LNCaP clone FGC (cell line): Measurements from ENCODE around the gene KLHL20.
"Not testable (repeated sequence)": the region's sequence is repeated elsewhere in the genome, so short reads cannot be mapped to it uniquely, and the experiment has no call there.

Experiments
- DNase-seq: peaks from one replicate; pipeline ENCODE4 v3.0.0-alpha.2; 2011; ENCODE audit warnings: low read depth
- H3K4me3 ChIP-seq: 2 replicates; pipeline ENCODE4 v1.5.1; 2011; ENCODE audit warnings: mild to moderate bottlenecking, low read depth, low read length, control low read depth
- TF ChIP-seq, protein P1 (sequence below): IDR thresholded peaks from 2 replicates; pipeline ENCODE4 v1.5.1; 2012; ENCODE audit warnings: mild to moderate bottlenecking; ENCODE audit not compliant: control insufficient read depth, insufficient read depth; ENCODE audit errors: extremely low read depth

Gene KLHL20, protein sequence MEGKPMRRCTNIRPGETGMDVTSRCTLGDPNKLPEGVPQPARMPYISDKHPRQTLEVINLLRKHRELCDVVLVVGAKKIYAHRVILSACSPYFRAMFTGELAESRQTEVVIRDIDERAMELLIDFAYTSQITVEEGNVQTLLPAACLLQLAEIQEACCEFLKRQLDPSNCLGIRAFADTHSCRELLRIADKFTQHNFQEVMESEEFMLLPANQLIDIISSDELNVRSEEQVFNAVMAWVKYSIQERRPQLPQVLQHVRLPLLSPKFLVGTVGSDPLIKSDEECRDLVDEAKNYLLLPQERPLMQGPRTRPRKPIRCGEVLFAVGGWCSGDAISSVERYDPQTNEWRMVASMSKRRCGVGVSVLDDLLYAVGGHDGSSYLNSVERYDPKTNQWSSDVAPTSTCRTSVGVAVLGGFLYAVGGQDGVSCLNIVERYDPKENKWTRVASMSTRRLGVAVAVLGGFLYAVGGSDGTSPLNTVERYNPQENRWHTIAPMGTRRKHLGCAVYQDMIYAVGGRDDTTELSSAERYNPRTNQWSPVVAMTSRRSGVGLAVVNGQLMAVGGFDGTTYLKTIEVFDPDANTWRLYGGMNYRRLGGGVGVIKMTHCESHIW

DNA sequence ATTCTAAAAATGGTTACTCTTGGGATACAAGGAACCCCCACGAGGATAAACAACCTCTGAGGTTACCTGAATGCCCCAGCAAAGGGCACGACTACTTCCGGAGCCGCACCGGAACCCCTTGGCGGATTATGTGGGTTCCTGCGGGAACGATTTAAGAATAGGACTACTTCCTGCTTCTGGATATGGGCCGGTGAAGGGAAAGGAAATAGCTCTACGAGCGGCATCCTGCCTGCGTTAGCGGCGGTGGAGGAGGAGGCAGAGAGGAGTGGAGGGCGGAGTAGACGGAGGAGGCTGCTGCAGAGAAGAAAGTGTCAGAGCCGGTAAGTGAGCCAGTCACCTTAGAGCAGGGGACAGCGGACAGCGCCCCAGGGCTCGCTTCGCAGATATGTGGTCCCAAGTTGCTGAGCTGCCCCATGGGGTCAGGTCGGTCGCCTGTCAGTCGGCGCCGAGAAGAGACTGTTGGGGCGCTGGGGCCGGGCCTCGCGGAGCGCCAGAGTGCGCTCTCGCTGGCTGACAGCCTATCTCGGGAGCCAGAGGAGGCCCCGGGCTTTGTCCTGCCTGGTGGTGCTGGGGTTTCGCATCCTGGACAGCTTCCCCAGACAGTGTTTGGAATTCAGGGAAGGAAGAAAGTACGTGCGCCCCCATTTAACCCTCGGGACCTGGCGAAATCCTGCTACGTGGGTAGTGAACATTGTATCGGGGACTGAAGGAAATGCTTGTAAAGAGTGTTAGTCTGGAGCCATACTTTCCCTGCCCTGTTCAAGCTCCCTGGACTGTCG, at the start of gene KLHL20:
TSS of gene KLHL20 (plus strand) at position 223 of the 779 bp plus-strand sequence. CDS start 1,063 bp downstream, outside the sequence.
- peak within 1 kb of the TSS; percentile 98 for H3K4me3 ChIP-seq
- DNase-seq, result peak; percentile 85

DNA sequence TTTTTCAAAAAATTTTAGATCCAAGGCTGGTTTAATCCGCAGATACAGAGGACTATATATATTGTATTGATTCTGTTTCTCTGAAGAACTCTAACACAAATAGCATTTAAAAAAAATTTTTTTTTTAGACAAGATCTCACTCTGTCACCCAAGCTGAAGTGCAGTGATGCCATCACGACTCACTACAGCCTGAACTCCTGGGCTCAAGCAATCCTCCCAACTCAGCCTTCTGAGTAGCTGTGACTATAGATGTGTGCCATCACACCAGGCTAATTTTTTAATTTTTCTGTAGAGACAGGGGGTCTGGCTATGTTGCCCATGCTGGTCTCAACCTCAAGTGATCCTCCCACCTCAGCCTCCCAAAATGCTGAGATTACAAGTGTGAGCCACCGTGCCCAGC, 48.1 kb upstream of the KLHL20 start:
- TF ChIP-seq, protein P1, sequence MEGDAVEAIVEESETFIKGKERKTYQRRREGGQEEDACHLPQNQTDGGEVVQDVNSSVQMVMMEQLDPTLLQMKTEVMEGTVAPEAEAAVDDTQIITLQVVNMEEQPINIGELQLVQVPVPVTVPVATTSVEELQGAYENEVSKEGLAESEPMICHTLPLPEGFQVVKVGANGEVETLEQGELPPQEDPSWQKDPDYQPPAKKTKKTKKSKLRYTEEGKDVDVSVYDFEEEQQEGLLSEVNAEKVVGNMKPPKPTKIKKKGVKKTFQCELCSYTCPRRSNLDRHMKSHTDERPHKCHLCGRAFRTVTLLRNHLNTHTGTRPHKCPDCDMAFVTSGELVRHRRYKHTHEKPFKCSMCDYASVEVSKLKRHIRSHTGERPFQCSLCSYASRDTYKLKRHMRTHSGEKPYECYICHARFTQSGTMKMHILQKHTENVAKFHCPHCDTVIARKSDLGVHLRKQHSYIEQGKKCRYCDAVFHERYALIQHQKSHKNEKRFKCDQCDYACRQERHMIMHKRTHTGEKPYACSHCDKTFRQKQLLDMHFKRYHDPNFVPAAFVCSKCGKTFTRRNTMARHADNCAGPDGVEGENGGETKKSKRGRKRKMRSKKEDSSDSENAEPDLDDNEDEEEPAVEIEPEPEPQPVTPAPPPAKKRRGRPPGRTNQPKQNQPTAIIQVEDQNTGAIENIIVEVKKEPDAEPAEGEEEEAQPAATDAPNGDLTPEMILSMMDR, result no peak
- DNase-seq, result no peak
- H3K4me3 ChIP-seq, result no peak overlapping the region

More for the DNA sequence above, at the start of gene KLHL20:
- TF ChIP-seq, protein P1, result no peak

DNA sequence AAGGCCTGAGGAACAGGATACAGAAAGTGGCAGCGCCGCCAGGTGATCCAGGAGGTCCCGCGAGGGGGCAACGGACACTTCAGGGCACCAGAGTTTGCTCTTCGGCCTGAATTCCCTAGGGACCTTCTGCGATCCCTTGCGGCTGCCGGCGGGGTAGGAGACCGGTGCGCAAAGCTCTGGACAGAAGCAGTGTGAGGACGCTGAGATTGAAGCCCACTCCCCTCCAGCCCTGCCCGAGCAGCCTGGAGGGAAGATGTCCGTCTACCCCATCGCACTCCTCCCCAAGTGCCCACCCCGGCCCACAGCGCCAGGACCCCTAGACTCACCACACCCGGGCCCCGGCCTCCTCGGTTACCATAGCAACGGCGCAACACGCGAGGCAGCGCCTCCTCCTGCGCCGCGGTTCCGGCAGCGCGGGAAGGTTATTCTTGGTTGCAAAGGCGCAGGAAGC, 45.3 kb upstream of the KLHL20 start, which contains the start of gene ANKRD45:
TSS of gene ANKRD45 (minus strand) at position 361 of the 451 bp plus-strand sequence. CDS start 10,433 bp downstream, outside the sequence.
- TF ChIP-seq, protein P1, result no peak
- H3K4me3 ChIP-seq, result no peak within 1 kb of the TSS
- DNase-seq, result no peak

DNA sequence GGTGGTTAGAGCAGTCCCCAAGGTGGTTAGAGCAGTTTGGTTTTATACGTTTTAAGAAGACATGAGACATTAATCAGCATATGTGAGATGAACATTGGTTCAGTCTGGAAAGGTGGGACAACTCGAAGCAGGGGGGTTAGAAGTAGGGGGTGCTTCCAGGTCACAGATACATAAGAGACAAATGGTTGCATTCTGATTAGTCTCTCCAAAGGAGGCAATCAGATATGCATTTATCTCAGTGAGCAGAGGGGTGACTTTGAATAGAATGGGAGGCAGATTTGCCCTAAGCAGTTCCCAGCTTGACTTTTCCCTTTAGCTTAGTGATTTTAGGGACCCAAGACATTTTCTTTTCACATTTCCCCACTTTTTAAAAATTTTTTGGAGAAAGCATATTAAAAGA, 40.3 kb upstream of the KLHL20 start:
- H3K4me3 ChIP-seq, DNase-seq: not testable (repeated sequence)

DNA sequence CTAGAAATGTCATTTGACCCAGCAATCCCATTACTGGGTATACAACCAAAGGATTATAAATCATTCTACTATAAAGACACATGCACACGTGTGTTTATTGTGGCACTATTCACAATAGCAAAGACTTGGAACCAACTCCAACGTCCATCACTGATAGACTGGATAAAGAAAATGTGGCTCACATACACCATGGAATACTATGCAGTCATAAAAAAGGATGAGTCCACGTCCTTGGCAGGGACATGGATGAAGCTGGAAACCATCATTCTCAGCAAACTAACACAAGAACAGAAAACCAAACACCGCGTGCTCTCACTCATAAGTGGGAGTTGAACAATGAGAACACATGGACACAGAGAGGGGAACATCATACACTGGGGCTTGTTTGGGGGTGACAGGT, 34.6 kb upstream of the KLHL20 start:
- H3K4me3 ChIP-seq, DNase-seq: not testable (repeated sequence)

DNA sequence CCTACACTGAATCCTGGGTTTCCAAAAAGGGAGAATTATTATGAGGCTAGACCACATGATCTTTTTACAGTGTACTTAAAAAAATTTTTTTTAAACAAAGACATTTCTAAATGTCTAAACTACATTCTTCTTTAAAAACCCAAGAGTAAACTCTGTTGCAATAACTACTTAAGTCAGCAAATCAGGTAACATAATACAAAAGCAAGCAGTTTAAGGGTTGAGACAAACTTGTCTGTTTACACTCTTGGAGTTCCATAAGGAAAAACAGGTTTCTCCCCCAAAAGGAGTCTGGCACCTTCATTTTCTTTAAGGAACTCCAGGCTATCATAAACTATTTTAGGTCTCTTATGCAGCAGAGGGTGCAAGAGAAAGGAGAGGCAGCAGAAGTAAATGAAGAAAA, 32.6 kb upstream of the KLHL20 start:
- DNase-seq, result no peak
- TF ChIP-seq, protein P1, result no peak
- H3K4me3 ChIP-seq, result no peak overlapping the region

DNA sequence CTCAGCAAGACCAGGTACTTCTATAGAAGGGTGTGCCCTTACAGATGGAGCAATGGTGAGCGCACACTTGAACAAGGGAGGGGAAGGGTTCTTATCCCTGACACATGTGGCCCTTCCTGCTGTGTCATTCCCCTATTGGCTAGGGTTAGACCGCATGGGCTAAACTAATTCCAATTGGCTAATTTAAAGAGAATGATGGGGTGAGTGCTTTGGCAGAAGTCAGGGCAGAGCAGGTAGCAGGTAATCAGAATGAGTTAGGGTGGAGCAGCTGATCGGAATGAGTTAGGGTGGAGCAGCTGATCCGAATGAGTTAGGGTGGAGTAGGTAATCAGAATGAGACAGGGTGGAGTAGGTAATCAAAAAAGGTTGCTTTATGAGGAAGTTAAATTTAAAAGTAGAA, 30.9 kb upstream of the KLHL20 start:
- not testable (repeated sequence) for DNase-seq, H3K4me3 ChIP-seq

DNA sequence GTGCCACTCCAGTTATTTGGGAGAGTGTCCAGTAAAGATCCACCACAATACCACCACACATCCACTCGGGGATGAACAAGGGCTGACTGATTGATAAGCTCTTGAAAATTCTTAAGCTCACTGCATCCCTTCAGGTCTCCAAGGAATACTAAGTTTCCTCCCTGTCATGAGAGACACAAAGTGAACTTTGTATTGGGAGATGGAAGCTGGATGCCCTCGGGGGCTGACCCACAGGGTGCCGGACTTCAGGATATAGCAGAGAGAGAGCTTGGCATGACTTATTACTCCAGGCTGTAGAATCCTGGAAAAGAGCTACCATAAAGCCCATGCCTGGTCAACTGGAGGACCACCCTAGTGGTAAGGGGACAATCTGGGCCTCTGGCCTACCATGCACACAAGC, 29.7 kb upstream of the KLHL20 start:
- DNase-seq, H3K4me3 ChIP-seq: not testable (repeated sequence)
